HAP-1 (cell line): ENCODE data around the gene PNLIPRP1.
A peak's percentile ranks its signal among the peaks of the same experiment; 100 is the strongest.

Source experiments
- DNase-seq, 2 experiments: peaks; one replicate each; pipeline ENCODE4 v3.0.0-alpha.2; 2016 to 2020; ENCODE audit warnings: low spot score in 2 of 2
- H3K27me3 ChIP-seq: fragments of 250-450 bp; sonication (Bioruptor Pico); 2 replicates; pipeline ENCODE4 v1.5.1; 2020; ENCODE audit warnings: low read depth, mild to moderate bottlenecking, moderate library complexity
- H3K36me3 ChIP-seq: fragments of 250-450 bp; sonication (Bioruptor Pico); replicated peaks from 2 replicates; pipeline ENCODE4 v1.5.1; 2020; ENCODE audit warnings: mild to moderate bottlenecking
- H3K4me1 ChIP-seq: fragments of 250-450 bp; sonication (Bioruptor Pico); 2 replicates; pipeline ENCODE4 v1.5.1; 2020; ENCODE audit warnings: mild to moderate bottlenecking
- H3K4me3 ChIP-seq: fragments of 250-450 bp; sonication (Bioruptor Pico); 2 replicates; pipeline ENCODE4 v1.5.1; 2020; ENCODE audit warnings: mild to moderate bottlenecking, moderate library complexity
- H3K9me3 ChIP-seq: fragments of 250-450 bp; sonication (Bioruptor Pico); 2 replicates; pipeline ENCODE4 v1.5.1; 2020; ENCODE audit warnings: mild to moderate bottlenecking, moderate library complexity
- in situ Hi-C: fragments of 300-500 bp; cut with MboI; formaldehyde crosslinking; loops from 3 replicates; pipeline ENCODE4 v1.14.3; 2020; ENCODE audit warnings: low sequenced_read_pairs, inconsistent platforms, mixed read lengths

The PNLIPRP1 gene

DNA sequence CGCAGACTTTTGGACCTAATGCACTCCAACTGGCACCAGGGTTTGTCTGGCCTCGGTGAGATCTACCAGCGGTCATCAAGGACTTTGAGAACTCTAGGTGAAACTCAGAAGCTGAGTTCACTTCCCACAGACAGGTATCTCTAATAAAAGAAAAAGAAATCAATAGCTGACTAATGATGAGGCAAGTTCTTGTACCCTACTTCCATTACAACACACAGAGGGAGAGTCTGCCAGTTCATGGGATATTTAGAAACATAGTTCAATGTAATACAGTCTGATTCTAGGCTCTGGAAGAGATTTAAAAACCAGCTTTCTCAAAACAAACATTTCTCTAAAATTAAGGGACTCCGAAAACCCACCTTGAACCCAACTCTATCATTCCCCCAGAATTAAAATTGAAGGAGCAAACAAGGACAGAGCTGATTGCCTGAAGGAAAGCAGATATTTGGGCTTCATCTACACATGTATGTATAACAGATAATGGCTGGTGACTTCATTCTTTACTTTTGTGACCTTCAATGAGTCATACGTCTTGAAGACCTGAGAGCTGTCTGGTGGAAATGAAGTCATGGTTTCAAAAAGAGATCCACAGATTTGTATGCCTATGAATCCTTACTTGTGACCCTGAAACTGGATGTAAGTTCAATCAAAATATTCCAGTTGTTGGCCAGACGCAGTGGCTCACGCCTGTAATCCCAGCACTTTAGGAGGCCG lies 2.7 kb upstream of the PNLIPRP1 start:
- no peaks in the 10 kb centered on the region for H3K36me3 ChIP-seq
- no peaks in the 10 kb centered on the region for H3K9me3 ChIP-seq
- no peaks in the 10 kb centered on the region for H3K27me3 ChIP-seq
- H3K4me3 ChIP-seq, result no peak overlapping the region
- in situ Hi-C loops, result no loop called here
- no peak for DNase-seq
- H3K4me1 ChIP-seq, result no peaks in the 10 kb centered on the region

DNA sequence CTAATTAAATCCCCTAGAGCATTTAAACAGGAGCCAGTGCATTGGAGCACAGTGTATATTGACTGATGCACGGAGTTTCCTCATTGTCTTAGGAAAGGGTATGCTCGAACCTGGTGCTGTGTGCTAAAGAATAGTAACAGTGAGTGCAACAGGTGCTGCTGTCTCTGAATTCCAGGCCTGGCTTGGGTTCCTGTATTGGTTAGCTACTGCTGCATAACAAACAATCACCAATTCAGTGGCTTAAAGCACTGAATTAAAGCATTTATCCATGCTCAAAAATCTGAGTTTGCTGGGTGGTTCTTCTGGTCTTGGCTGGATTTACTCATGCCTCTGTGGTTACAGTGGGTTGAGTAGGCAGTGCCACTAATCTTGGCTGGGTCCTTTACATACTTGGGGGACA lies 1.8 kb upstream of the PNLIPRP1 start:
- no peak overlapping the region for H3K4me3 ChIP-seq
- DNase-seq, result no peak
- in situ Hi-C loops, result no loop called here
- no peaks in the 10 kb centered on the region for H3K4me1 ChIP-seq
- H3K9me3 ChIP-seq, result no peaks in the 10 kb centered on the region
- no peaks in the 10 kb centered on the region for H3K27me3 ChIP-seq
- no peaks in the 10 kb centered on the region for H3K36me3 ChIP-seq

DNA sequence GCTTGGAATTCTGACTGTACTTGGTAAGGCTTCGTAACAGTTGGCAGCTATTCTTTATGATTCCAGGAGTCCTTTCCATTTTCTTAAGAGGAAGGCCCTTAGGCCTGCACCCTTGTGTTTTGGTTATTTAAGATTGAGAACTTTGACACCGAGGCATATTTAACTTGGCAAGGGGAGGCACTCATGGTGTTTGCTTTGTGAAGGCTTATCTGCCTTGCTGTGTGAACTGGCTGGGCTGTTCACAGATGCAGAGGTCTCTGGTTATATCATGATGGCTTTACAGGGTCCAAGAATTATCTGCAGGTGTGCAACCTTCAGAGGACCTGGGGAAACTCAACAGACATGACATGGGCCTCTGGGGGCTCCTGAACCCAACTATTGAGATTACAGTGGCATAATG lies 833 bp upstream of the PNLIPRP1 start:
- H3K27me3 ChIP-seq, result no peaks in the 10 kb centered on the region
- in situ Hi-C loops, result no loop called here
- no peaks in the 10 kb centered on the region for H3K4me1 ChIP-seq
- no peak overlapping the region for H3K4me3 ChIP-seq
- DNase-seq, result no peak
- no peaks in the 10 kb centered on the region for H3K36me3 ChIP-seq
- no peaks in the 10 kb centered on the region for H3K9me3 ChIP-seq

DNA sequence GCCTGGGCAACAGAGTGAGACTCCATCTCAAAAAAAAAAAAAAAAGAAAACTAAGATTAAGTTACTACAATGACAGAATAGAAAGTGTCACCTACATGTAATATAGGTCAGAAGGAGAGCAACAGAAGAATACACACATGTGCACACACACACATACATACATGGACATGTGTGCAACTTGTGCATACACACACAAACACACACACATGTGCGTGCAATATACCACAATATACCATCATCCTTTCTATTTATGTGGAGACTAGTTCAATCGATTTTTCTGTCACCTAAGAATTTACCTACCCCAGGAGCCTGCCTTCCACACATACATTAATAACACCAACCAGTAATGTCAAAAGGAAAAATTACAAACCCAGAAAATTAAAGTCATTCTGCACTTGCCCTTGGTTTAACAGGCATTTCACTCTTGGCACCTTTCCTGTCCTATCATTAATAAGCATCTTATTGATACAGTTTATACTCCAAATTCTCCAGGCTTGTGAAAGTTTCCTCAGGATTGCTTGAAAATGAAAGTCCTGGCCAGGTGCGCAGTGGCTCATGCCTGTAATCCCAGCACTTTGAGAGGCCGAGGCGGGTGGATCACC lies 2.5 kb downstream of the PNLIPRP1 start:
- Histone ChIP-seq H3K4me3 (no peak overlapping the region), H3K36me3 (no peaks in the 10 kb centered on the region), H3K4me1 (no peaks in the 10 kb centered on the region), H3K9me3 (no peaks in the 10 kb centered on the region), H3K27me3 (no peaks in the 10 kb centered on the region)
- DNase-seq, result no peak
- in situ Hi-C loops, result no loop called here

DNA sequence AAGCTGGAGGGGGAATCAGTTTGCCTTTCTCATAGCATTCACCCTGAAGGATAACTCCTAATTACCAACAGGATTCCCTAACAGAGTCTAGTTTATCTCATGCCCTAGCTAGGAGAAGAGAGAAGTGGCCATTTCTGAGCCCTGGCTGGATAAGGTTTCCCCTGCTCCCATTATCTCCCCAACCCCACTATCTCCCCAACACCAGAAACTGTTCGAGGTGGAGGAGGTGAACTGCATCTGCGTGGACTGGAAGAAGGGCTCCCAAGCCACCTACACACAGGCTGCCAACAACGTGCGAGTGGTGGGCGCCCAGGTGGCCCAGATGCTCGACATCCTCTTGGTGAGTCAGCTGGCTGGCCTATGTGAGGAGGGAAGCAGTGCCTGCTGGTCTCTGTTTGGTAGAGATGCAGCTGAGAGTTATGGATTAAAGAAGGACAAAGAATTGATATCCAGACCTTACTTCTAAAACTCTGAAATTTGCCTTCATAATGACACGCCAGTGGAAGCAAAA lies 3.8 kb downstream of the PNLIPRP1 start:
- no peak overlapping the region for H3K4me3 ChIP-seq
- in situ Hi-C loops, result no loop called here
- no peak for DNase-seq
- H3K4me1 ChIP-seq, result no peaks in the 10 kb centered on the region
- H3K36me3 ChIP-seq, result no peaks in the 10 kb centered on the region
- no peaks in the 10 kb centered on the region for H3K9me3 ChIP-seq
- H3K27me3 ChIP-seq, result no peaks in the 10 kb centered on the region

DNA sequence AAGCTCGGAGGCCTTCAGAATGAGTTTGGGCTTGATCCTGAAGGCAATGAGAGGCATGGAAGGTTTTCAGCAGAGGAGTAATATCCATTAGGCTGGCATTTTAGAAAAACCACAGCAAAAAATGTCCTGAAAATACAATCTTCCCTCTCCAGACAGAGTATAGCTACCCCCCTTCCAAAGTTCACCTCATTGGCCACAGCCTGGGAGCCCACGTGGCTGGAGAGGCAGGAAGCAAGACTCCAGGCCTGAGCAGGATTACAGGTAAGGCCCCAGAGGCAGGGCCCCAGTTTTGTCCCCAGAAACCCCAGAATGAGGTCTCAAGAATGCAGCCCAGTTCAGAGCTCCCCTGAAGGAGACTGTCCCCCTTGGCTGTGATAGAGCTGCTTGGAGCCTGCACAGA lies 5.3 kb downstream of the PNLIPRP1 start:
- Histone ChIP-seq H3K4me1 (no peaks in the 10 kb centered on the region), H3K4me3 (no peak overlapping the region), H3K27me3 (no peaks in the 10 kb centered on the region), H3K36me3 (no peaks in the 10 kb centered on the region), H3K9me3 (no peaks in the 10 kb centered on the region)
- DNase-seq, result no peak
- in situ Hi-C loops, result no loop called here

DNA sequence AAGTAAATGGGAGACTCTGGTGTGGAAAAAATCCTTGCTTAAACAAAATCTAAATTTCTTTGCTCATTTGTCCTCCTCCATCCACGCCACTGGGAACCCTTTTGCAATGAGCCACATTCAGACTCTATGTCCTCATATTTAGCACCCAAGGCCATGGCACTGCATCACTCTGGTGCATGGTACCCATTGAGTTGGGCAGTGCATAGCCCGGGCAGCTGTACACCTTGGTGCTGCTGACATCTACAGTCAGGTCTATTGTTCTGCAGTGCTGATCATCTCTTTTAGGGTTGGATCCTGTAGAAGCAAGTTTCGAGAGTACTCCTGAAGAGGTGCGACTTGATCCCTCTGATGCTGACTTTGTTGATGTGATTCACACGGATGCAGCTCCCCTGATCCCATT lies 6.8 kb downstream of the PNLIPRP1 start:
- H3K36me3 ChIP-seq, result no peaks in the 10 kb centered on the region
- no peaks in the 10 kb centered on the region for H3K9me3 ChIP-seq
- in situ Hi-C loops, result no loop called here
- H3K4me1 ChIP-seq, result no peaks in the 10 kb centered on the region
- no peak for DNase-seq
- no peak overlapping the region for H3K4me3 ChIP-seq
- no peaks in the 10 kb centered on the region for H3K27me3 ChIP-seq

DNA sequence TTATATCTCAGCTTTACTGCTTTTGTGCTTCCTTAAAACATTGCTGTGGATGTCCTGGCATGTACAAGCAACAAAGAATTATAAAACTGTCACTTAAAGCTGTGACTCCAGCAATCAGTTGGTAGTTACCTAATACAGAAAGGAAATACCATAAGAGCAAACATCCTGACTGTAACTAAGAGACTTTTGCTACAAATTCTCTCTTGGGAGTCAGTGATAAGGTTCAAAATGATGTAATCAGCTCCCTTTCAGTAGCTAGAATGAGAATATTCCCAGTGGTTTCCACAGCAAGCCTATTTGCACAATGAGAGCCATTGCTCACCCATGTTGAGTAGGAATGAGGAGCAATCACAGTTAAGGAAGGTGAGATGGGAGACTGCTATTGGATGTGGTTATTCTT lies 7.6 kb downstream of the PNLIPRP1 start:
- H3K27me3 ChIP-seq, result no peaks in the 10 kb centered on the region
- H3K36me3 ChIP-seq, result no peaks in the 10 kb centered on the region
- no peak for DNase-seq
- no peak overlapping the region for H3K4me3 ChIP-seq
- in situ Hi-C loops, result no loop called here
- H3K9me3 ChIP-seq, result no peaks in the 10 kb centered on the region
- H3K4me1 ChIP-seq, result no peaks in the 10 kb centered on the region

DNA sequence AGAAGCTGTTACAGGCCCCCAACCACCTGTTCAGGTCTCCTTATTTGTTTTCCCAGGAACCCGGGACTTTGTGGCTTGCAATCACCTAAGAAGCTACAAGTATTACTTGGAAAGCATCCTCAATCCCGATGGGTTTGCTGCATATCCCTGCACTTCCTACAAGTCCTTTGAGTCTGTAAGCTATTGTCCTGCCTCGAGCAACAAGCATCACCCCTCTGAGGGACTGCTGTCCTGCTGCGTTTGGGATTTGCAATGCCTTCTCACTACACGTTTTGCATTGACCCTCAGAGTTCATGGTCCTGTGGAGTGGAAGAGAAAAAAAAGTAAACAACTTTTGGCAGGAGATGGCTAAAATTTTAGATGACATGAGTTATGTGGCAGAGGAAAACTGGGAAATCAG lies 9.2 kb downstream of the PNLIPRP1 start:
- in situ Hi-C loops, result no loop called here
- Histone ChIP-seq H3K27me3 (no peaks in the 10 kb centered on the region), H3K9me3 (no peaks in the 10 kb centered on the region), H3K4me3 (no peak overlapping the region), H3K36me3 (no peaks in the 10 kb centered on the region), H3K4me1 (no peaks in the 10 kb centered on the region)
- DNase-seq, result no peak

DNA sequence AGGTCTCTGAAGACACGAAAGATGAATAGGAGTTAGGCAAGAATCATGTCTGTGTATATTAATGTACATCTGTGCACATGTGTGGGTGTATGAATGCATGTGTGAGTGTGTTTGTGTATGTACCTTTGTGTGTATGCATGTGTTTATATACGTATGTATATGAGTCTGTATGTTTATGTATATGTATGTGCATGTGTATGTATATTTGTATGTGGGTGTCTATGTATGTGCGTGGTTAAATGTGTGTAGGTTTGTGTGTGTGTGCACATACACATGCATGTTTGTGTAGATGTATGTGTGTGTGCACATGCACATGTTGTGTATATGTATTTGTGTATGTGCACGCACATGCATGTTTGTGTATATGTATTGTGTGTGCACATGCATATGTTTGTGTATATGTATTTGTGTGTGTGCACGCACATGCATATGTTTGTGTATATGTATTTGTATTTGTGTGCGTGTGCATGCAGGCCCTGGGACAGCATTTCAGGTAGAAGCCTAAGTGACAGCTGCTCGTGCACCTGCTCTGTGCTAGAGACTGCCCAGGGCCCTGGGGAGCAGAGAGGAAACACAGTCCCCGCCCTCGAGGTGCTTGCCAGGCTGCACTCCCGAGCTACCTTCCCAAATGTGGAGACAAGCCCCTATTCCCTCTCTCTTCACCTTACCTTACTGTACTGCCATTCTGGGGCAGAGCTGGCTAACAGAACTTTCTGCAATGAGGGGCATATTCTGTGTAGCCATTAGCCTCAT lies 12.1 kb downstream of the PNLIPRP1 start:
- no peaks in the 10 kb centered on the region for H3K27me3 ChIP-seq
- H3K4me3 ChIP-seq, result no peak overlapping the region
- no peak for DNase-seq
- no peaks in the 10 kb centered on the region for H3K9me3 ChIP-seq
- H3K36me3 ChIP-seq, result no peaks in the 10 kb centered on the region
- in situ Hi-C loops, result no loop called here
- no peaks in the 10 kb centered on the region for H3K4me1 ChIP-seq

DNA sequence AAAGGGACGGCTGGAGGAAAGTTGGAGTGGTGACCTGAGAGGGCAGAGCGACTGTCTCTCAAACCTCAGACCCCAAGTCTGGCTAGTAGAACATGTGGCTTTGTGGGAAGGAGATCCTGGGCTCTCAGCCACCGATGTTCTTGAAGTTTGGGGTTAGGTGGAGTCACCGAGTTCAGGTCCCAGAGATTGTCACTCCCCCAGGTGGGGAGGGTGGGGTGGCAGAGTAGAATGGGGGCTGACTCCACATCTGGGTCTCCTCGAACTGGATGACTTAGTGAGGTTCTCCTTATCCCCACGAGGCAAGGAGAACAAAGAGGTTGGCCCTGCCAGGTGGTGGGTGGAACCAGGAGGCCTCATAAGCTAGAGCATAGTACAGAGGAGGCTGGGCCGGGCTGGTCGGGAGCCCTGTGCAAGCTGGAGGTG lies 15.3 kb downstream of the PNLIPRP1 start:
- in situ Hi-C loops, result no loop called here

DNA sequence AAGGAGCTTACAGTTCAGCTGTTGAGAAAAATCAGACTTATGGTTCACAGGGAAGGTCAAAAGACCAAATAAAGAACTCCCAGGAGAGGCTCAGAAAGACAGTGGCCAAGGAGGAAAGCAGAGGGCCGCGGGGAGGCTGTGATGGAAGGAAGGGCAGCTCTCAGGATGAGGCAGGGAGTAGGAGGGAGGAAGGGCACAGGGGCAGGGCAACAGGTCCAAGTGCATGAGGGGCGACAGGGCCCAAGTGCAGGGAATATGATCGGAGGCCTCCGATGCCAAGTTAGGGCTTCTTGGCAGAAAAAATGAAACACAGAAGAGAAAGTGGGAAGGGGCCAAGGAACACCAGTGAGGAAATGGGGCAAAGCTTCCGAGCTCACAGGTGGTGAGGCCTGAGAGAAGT lies 16.6 kb downstream of the PNLIPRP1 start:
- in situ Hi-C loops, result no loop called here
- DNase-seq, result no peak
- Histone ChIP-seq H3K27me3 (no peaks in the 10 kb centered on the region), H3K36me3 (no peaks in the 10 kb centered on the region), H3K9me3 (no peaks in the 10 kb centered on the region), H3K4me3 (no peak overlapping the region), H3K4me1 (peaks cover 7% of the 10 kb centered on the region)

More for the DNA sequence above, 15.3 kb downstream of the PNLIPRP1 start:
- Histone ChIP-seq H3K27me3 (no peaks in the 10 kb centered on the region), H3K4me3 (no peak overlapping the region), H3K4me1 (peaks cover 7% of the 10 kb centered on the region), H3K36me3 (no peaks in the 10 kb centered on the region), H3K9me3 (no peaks in the 10 kb centered on the region)
- no peak for DNase-seq

DNA sequence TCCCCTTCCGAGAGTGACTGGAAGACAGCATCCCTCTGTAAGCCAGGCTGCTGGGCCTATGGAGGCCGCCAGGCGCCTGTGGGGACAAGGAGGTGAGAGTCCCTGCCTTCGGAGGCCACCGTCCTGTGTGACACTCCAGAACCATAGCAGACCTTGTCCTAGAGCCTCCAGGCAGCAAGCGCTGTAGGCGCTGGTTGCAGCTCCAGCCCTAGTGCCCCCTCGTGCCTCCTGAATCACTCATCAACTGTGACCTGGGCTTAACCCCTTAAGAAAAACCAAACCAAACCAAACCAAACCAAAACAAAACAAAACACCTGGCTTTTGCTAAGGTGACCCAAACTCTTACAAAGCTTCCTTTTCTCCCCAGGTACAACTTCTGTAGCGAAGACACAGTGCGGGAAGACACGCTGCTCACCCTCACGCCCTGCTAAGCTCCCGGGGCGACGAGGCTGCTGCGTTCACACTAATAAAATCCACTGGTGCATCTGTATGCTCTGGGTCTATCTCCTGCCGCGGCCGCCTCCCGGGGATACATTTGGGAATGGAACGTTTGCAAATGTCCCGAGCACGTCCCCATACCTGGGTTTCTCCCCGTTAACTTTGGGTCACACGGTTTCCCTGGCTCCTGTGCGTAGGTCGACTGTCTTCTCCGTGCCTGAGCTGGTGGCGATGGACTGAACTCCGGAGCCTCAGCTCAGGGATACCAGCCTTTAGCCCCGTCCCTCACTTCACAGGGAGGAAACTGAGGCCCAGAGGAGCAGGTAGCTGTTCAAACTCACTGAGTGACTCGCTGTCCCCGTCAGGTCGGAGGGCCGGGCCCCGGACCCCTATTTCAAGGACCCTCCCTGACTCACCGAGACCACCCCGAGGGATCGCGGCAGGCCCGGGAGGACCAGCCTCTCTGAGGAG lies 18.2 kb downstream of the PNLIPRP1 start:
- peak overlapping the region; percentile 65 for H3K4me3 ChIP-seq
- H3K9me3 ChIP-seq, result no peaks in the 10 kb centered on the region
- peak in 1 of 2 experiments; percentile 45 for DNase-seq
- no peaks in the 10 kb centered on the region for H3K36me3 ChIP-seq
- in situ Hi-C loops, result no loop called here
- H3K4me1 ChIP-seq, result peaks cover 7% of the 10 kb centered on the region
- no peaks in the 10 kb centered on the region for H3K27me3 ChIP-seq
